GM12891 (cell line): ENCODE results near the gene ARF5.

ENCODE experiments used
- PAX5 ChIP-seq: IDR thresholded peaks from 2 replicates; pipeline ENCODE4 v1.6.1; 2011; ENCODE audit warnings: low read length, moderate library complexity, mild to moderate bottlenecking; ENCODE audit not compliant: insufficient read depth, severe bottlenecking
- POLR2AphosphoS5 ChIP-seq: IDR thresholded peaks from 2 replicates; pipeline ENCODE4 v1.6.1; 2011; ENCODE audit warnings: low read depth, low read length, control low read depth
- TAF1 ChIP-seq: IDR thresholded peaks from 2 replicates; pipeline ENCODE4 v1.6.1; 2011; ENCODE audit warnings: low read depth, low read length, control low read depth

DNA sequence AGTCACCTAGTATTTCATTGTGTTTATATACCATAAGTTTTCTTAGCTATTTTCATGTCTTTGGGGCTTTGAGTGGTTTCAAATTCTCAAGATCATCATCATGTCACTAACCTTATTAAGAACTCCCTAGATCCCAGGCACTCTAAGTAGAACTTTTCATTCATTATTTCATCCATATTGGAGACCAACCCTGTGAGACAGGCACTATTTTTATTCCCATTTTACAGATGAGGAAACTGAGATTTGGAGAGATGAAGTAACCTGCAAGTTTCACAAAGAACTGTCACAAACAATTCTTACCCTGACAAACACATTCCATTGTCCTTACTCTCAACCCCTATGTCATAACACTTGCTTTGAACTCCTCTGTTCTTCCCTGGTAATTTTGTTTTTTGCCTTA lies 50.0 kb downstream of the ARF5 start:
- TF ChIP-seq POLR2AphosphoS5 (no peak), TAF1 (no peak), PAX5 (no peak)
